KOPT-K1 (cell line): ENCODE measurements around the gene PCLO.

Experiments used
- H3K27ac ChIP-seq: fragments of 200-600 bp; sonication (generic); 2 replicates; pipeline ENCODE4 v1.5.1; 2016; ENCODE audit warnings: antibody characterized with exemption, mild to moderate bottlenecking, low read depth, low read length; ENCODE audit not compliant: poor library complexity, severe bottlenecking
- H3K36me3 ChIP-seq: fragments of 200-600 bp; sonication (generic); 2 replicates; pipeline ENCODE4 v1.5.1; 2017; ENCODE audit warnings: antibody characterized with exemption, mild to moderate bottlenecking, low read length, moderate library complexity; ENCODE audit not compliant: insufficient read depth
- H3K9me3 ChIP-seq: fragments of 200-600 bp; sonication (generic); 2 replicates; pipeline ENCODE4 v1.5.1; 2017; ENCODE audit warnings: antibody characterized with exemption, low read length, mild to moderate bottlenecking; ENCODE audit not compliant: insufficient read depth, poor library complexity, severe bottlenecking

The PCLO gene, protein sequence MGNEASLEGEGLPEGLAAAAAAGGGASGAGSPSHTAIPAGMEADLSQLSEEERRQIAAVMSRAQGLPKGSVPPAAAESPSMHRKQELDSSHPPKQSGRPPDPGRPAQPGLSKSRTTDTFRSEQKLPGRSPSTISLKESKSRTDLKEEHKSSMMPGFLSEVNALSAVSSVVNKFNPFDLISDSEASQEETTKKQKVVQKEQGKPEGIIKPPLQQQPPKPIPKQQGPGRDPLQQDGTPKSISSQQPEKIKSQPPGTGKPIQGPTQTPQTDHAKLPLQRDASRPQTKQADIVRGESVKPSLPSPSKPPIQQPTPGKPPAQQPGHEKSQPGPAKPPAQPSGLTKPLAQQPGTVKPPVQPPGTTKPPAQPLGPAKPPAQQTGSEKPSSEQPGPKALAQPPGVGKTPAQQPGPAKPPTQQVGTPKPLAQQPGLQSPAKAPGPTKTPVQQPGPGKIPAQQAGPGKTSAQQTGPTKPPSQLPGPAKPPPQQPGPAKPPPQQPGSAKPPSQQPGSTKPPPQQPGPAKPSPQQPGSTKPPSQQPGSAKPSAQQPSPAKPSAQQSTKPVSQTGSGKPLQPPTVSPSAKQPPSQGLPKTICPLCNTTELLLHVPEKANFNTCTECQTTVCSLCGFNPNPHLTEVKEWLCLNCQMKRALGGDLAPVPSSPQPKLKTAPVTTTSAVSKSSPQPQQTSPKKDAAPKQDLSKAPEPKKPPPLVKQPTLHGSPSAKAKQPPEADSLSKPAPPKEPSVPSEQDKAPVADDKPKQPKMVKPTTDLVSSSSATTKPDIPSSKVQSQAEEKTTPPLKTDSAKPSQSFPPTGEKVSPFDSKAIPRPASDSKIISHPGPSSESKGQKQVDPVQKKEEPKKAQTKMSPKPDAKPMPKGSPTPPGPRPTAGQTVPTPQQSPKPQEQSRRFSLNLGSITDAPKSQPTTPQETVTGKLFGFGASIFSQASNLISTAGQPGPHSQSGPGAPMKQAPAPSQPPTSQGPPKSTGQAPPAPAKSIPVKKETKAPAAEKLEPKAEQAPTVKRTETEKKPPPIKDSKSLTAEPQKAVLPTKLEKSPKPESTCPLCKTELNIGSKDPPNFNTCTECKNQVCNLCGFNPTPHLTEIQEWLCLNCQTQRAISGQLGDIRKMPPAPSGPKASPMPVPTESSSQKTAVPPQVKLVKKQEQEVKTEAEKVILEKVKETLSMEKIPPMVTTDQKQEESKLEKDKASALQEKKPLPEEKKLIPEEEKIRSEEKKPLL (N-terminal part only)

DNA sequence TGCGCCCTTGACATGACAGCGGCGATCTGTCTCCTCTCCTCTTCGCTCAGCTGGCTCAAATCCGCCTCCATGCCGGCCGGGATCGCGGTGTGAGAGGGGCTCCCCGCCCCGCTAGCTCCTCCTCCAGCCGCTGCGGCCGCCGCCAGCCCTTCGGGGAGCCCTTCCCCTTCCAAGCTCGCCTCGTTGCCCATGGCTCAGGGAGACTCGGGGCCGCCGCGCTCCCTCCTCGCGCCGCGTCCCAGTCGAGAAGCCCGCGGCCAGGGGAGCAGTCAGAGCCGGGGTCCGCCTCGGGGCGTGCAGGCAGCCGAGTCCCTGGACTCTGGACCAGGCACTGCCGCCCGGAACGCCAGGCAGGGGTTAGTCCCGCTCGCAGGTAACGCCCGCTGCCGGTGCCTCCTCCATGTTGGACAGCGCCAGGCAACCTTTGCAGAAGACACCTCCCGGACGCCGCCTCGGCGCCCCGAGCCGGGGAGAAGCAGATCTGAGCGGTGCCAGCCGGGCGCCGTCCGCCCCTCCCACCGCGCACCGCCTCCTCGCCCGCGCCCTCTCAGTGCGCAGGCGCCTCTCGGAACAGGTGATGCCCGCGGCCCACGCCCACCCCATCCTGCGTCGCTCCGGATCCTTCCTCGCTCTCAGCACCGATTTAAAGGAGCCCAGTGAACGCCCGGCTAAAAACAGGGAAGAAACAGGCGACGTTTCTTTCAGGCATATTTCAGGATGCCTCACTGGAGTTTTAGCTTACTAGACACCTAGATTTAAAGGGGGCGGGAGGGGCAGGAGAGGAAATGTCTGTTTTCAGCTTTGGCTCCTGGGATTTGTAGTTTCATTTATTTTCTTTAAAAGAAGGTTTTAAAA, at the start of gene PCLO:
Gene PCLO, minus strand, starts transcription at position 483 of the 855 bp plus-strand sequence. Its CDS starts 292 bp downstream, at position 191.
- Histone ChIP-seq H3K36me3 (no peaks in the 10 kb centered on the region), H3K27ac (no peak within 1 kb of the TSS), H3K9me3 (no peaks in the 10 kb centered on the region)

DNA sequence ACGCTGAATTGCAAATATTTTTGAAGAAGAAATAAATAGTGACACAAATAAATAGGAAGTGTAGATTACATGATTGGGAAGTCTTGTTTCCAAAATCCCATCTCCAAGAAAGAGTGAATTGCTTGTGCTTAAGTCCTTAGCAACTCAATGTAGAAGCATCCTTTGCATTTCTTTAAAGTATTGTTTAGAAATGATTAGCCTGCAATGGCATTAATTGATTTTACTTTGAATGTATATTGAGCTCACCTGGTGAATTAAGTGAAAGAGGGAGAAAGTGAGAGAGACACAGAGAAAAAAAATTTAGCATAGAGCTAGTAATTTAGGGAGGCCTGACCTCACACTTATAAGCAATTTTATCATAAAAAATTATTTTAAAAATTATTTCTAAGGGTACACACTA, 49.0 kb upstream of the PCLO start:
- no peaks in the 10 kb centered on the region for H3K36me3 ChIP-seq
- H3K27ac ChIP-seq = no peak overlapping the region

DNA sequence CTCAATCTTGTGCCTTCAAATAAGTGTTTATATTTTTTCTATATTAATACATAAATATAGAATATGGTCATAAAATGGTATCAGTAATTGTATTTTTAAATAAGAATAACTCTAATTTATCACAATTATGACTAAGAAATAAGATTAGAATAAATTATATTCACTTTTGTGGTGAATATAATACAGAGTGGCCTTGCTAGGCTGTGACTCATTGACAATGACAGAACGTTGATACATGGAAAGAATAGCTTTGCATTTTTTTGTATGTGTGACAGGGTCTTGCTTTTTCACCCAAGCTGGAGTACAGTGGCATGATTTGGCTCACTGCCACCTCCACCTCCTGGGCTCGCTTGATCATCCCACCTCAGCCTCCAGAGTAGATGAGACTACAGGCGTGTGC, 47.8 kb upstream of the PCLO start:
- H3K27ac ChIP-seq = no peak overlapping the region
- no peaks in the 10 kb centered on the region for H3K36me3 ChIP-seq
- H3K9me3 ChIP-seq = no peaks in the 10 kb centered on the region

More for the DNA sequence above, 49.0 kb upstream of the PCLO start:
- no peaks in the 10 kb centered on the region for H3K9me3 ChIP-seq

DNA sequence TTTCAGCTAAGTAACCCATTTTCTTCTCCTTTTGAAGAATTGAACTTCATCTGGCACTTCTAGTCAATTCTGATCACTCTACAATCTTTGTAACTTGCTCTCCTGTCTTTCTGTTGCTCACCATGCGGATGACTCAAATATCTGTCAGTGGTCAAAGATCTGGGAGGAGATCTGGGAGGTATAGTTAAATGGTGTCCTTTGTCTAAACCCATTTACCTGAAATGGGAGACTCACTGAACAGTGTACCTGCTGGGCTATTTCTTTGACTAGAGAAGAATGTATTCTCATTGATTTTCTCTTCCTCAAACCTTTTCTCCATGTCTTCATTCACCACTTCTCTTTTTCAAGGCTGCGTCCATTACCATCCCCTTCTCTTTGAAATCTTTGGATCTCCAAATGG, 42.0 kb upstream of the PCLO start:
- Histone ChIP-seq H3K9me3 (no peaks in the 10 kb centered on the region), H3K36me3 (no peaks in the 10 kb centered on the region), H3K27ac (no peak overlapping the region)

DNA sequence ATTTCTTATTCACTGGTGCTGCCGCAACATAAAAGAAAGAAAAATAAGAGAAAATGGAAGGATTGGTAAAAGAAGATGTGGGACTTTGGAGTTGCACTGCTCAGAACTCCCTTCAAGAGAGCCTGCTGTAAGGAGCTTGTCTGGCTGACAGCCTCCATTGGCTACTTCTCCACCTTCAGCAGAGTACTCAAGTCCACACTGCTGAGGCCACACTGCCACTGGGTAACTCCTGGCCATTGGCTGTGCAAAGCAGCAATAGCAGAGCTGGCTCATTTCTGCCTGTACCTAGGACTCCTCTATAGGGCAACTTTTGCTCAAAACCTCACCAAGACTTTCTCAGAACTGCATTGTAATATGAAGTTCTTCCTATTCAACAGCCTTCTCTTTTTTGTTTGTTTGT, 38.7 kb upstream of the PCLO start:
- Histone ChIP-seq H3K27ac (no peak overlapping the region), H3K9me3 (no peaks in the 10 kb centered on the region), H3K36me3 (no peaks in the 10 kb centered on the region)

DNA sequence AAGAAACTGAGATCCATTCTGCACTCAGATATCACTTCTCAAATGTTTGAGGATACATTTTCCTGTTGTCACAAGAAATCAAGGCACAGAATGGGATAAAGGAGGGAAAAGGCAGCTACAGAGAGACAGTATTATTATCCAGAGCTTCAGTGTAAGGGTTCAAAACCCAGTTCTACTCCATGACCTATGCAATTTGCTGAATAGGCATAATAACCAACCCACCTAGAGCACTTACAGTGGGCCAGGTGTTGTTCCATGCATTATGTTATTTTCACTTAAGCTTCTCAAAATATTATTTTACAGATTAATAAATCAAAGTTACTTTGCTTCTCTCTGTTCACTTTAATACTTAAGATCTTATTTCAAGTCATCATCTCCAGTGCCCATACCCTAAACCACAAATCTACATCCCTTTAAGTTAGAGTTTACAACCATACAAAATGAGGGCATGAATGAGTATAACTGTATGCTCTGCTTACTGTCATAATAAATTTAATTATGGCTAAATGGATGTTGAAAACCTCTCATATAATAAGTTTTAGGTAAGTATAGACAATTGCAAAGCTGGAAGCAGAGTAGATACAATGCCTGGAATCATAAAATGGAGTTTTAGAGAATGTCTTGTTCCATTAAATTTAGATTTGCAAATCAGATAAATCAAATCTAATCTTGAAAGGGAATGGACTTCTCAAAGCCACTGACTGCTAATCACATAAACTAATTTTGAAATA, 28.1 kb upstream of the PCLO start:
- H3K36me3 ChIP-seq = no peaks in the 10 kb centered on the region
- H3K27ac ChIP-seq = no peak overlapping the region
- no peaks in the 10 kb centered on the region for H3K9me3 ChIP-seq

DNA sequence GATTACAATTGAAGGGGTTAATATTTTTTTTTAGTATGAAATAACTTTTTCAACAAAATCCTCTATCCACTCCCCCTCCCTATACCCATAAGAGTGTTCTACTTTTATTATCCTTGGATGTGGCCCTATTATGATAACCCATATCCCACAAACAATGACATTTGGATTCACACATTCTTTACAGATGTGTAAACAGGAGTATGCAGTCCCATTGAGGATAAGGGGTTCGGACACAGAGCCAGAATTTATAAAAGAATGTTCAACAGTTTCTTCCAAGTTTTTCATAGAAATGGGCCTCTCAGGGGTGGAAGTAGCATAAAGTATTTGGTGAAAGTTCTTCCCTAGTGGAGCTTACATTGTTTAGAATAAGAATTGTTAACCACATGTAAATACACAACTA, 16.1 kb upstream of the PCLO start:
- H3K36me3 ChIP-seq = no peaks in the 10 kb centered on the region
- H3K27ac ChIP-seq = no peak overlapping the region
- H3K9me3 ChIP-seq = peaks cover 4% of the 10 kb centered on the region

DNA sequence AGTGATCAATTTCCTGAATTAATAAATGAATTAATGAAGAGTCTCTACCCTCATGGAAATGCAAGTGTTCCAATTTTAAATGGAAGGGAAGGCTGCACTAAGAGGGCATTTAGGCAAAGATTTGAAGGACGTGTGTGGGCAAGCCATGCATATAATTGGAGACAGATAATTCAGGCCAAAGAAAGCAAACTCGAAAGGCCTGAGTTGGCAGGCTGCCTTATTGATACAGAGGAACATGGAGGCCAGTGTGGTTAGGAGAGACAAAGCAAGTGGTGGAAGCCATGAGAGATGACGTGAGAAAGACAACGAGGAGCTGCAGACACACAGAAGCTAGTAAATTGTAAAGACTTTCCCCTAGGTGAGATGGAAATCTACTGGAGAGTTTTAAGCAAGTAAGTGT, 15.4 kb upstream of the PCLO start:
- Histone ChIP-seq H3K36me3 (no peaks in the 10 kb centered on the region), H3K27ac (no peak overlapping the region), H3K9me3 (no peaks in the 10 kb centered on the region)

DNA sequence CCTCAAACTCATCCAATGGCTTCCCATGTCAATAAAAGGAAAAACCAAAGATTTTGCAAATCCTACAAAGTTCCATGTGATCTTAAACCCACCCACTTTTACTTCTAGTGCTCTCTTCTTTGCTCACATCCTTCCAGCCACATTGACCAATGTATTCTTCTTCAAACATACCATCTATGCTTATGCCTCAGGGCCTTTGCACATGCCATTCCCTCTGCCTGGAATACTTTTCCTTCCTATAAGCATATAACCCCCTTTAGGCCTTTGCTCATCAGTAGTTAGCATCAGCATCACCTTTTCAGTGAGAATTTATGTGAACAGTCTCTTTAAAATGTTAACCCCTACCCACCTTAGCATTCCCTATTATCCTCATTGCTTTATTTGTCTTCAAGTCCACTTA, 11.0 kb upstream of the PCLO start:
- Histone ChIP-seq H3K36me3 (no peaks in the 10 kb centered on the region), H3K9me3 (no peaks in the 10 kb centered on the region), H3K27ac (no peak overlapping the region)

DNA sequence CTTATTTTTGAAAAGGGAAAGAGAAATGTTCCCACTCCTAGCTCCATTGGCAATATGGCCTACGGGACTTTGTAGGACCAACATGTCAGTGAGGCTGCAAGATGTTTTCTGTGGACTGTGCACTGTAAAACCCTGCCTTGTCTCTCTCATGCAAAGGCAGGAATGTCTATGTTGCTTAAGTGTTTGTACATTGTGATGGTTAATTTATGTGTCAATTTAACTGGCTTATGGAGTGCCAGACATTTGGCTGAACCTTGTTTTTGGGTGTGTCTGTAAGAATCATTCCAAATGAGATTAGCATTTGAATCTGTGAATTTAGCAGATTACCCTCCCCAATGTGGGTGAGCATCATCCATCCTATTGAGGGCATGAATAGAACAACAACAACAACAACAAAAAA, 4.1 kb upstream of the PCLO start:
- Histone ChIP-seq H3K27ac (no peak overlapping the region), H3K9me3 (no peaks in the 10 kb centered on the region)

DNA sequence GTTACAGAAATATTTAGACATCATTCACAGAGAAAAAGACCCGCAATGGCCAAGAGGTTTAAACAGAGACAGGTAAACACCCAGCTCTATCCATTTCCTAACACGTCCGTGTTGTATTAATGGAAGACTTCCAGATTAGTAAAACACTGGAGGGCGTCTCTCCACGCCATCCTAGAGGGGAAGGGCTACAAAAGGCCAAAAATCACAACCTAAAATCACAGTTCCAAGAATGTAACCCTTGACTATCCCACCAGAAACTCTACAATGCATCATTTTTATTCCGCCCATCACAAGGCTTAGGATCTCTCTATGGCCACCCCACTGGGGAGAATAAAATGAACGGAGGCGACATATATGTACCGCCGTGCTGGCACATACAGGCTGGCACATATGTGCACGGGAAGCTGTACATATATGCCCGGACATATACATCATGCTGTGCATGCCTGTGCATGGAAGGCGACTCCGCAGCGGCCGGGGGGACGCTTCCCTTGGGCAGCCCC, 734 bp downstream of the PCLO start:
- Histone ChIP-seq H3K9me3 (no peaks in the 10 kb centered on the region), H3K27ac (no peak overlapping the region), H3K36me3 (no peaks in the 10 kb centered on the region)

More for the DNA sequence above, 4.1 kb upstream of the PCLO start:
- no peaks in the 10 kb centered on the region for H3K36me3 ChIP-seq

DNA sequence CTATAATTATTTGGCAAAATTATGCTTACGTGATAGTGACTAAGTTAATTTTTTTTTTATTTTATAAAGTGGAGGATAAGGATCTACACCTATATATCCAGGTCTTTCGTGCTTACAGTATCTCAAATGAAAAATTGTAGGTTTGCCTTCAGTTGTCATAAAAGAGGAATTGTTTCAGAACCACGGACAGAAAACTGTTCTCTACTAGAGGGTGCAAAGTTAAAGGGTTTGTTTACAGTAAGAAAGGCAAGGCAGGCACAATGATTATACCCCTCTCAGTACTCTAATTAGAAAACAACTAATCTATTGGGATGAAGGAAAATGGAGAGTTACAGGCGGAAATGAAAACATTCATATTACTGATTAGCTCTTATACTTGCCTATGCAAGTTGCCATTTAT, 1.5 kb downstream of the PCLO start:
- Histone ChIP-seq H3K27ac (no peak overlapping the region), H3K36me3 (no peaks in the 10 kb centered on the region), H3K9me3 (no peaks in the 10 kb centered on the region)

DNA sequence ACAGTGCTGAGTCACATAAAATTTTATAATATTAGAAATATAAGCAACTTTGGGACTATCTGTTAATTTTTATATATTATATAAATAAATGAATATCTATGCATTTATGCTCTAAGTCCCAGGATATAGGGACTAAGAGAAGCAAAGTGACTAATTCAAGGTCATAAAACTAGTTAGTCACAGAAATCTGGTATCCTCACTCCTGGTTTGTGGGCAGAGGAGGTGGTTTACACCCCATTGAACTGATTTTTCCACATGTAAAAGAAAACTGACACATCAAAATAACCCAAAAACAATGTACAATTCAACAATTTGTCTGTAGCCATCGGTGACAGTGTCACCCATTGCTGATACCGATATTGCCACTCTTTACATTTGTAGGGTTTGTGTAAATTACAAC, 3.0 kb downstream of the PCLO start:
- H3K36me3 ChIP-seq = no peaks in the 10 kb centered on the region
- no peak overlapping the region for H3K27ac ChIP-seq
- H3K9me3 ChIP-seq = no peaks in the 10 kb centered on the region

DNA sequence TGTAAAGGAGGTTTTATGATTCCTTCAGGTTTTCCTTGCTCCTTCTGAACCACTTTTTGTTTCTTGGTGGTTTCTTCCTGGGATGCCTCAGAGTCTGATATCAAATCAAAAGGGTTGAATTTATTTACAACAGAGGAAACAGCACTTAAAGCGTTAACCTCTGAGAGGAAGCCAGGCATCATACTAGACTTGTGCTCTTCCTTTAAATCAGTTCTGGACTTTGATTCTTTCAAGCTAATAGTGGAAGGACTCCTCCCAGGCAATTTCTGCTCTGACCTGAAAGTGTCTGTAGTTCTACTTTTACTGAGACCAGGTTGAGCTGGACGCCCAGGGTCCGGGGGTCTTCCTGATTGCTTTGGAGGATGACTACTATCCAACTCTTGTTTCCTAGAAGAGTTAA, 6.7 kb downstream of the PCLO start:
- Histone ChIP-seq H3K27ac (no peak overlapping the region), H3K36me3 (no peaks in the 10 kb centered on the region), H3K9me3 (no peaks in the 10 kb centered on the region)
